AG10803 (cell line): Measurements from ENCODE around the gene MEF2A.
A peak's percentile ranks its signal among the peaks of the same experiment; 100 is the strongest.

Experiments
- DNase-seq: peaks from one replicate; pipeline ENCODE4 v3.0.0; 2010; ENCODE audit warnings: low read depth
- H3K4me3 ChIP-seq: 2 replicates; pipeline ENCODE4 v1.5.1; 2011; ENCODE audit warnings: mild to moderate bottlenecking, low read length, control low read depth
- CTCF ChIP-seq: conservative IDR thresholded peaks from 2 replicates; pipeline ENCODE4 v1.5.1; 2011; ENCODE audit warnings: mild to moderate bottlenecking, low read length, control low read depth, inconsistent platforms

Gene MEF2A

GRCh38 chr15:99574048-99574447 is 8.3 kb downstream of the MEF2A start:
- H3K4me3 ChIP-seq, result no peak overlapping the region
- DNase-seq, result no peak
- TF ChIP-seq CTCF, result no peak

GRCh38 chr15:99574502-99574901 is 8.7 kb downstream of the MEF2A start:
- H3K4me3 ChIP-seq, result no peak overlapping the region
- no peak for TF ChIP-seq CTCF
- DNase-seq, result no peak

- TF ChIP-seq CTCF, result no peak
- H3K4me3 ChIP-seq, result no peak overlapping the region
- peak; percentile 25 for DNase-seq
These were observed 13.0 kb downstream of the MEF2A start for GRCh38 chr15:99578809-99579208.

- TF ChIP-seq CTCF, result no peak
These were observed 14.3 kb downstream of the MEF2A start for GRCh38 chr15:99580076-99580475.

GRCh38 chr15:99582508-99582960 is 16.8 kb downstream of the MEF2A start:
- H3K4me3 ChIP-seq, result no peak overlapping the region
- DNase-seq, result no peak
- no peak for TF ChIP-seq CTCF

More at GRCh38 chr15:99580076-99580475, 14.3 kb downstream of the MEF2A start:
- no peak overlapping the region for H3K4me3 ChIP-seq
- peak; percentile 47 for DNase-seq

GRCh38 chr15:99584081-99584600 is 18.4 kb downstream of the MEF2A start:
- no peak for TF ChIP-seq CTCF

GRCh38 chr15:99586121-99586520 is 20.3 kb downstream of the MEF2A start:
- H3K4me3 ChIP-seq, result no peak overlapping the region
- no peak for DNase-seq
- no peak for TF ChIP-seq CTCF

More at GRCh38 chr15:99584081-99584600, 18.4 kb downstream of the MEF2A start:
- DNase-seq, result no peak
- H3K4me3 ChIP-seq, result no peak overlapping the region
